SIG-M5 (cell line): ENCODE results near the gene IFFO2.
"Not testable (repeated sequence)": the region's sequence is repeated elsewhere in the genome, so short reads cannot be mapped to it uniquely, and the experiment has no call there.

Source experiments
- DNase-seq: peaks from one replicate; lab custom pipeline; 2025; lab: John Stamatoyannopoulos, UW

The IFFO2 gene

DNA sequence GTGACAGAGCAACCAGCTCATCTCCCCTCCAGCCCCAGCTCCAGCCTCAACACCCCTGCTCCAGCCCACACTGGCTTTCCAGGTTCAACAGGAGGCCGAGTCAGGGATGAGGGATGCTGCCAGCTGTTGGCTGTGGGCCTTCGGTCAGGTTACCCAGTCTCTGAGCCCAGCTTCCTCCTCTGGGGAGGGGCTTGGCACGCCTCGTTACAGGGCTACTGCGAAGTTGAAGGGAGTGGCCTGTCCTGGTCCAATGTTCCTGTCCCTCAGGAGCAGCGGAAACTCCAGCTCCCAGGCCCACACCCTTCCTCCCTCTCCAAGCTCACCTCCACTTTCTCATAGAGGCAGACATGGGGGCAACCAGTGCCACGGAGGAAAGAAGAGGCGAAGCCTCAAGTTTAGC lies 81.9 kb downstream of the IFFO2 start:
- no peak for DNase-seq

DNA sequence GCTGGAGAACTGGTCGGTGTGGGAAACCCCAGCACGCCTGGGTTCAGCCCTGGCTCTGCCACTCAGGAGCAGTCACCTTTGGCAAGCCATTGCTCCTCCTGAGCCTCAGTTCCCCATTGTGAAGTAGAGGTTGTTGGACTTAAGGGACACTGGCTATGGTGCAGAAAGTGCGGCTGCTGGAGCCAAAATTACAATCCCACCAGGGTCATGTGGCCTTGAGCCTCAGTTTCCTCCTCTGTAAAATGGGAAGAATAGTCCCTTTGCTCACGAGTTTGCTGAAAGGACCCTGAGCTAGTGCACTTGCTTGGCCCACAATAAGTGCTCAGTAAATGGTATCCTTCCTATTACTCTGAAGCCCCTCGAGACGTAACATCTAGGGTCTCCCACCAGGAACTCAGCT lies 82.4 kb downstream of the IFFO2 start:
- no peak for DNase-seq

DNA sequence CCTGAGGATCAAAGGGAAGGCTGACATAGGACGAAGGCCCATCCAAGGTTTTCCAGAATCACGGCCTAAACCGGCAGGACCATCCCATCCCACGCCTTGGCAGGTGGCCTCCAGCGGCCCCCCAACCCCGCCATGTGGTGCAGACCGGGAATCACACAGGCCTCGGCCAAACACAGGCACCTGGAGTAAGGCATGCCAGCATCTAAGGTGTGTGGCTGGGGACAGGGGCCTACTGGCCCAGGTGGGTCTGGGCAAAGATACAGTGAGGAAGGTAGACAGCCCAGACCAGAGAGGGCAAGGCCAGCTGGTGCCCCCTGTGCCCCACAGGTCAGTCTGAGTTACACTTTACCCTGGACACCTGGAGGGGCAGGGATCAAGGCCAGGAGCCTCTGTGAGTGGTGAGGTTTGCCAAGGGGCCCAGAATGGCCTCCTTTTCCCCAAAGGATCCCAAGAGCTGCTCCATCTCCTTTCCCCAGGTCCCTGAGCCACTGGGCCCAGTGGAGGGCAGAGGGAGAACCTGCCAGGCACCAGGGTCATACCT lies 84.3 kb downstream of the IFFO2 start:
- DNase-seq, result no peak

DNA sequence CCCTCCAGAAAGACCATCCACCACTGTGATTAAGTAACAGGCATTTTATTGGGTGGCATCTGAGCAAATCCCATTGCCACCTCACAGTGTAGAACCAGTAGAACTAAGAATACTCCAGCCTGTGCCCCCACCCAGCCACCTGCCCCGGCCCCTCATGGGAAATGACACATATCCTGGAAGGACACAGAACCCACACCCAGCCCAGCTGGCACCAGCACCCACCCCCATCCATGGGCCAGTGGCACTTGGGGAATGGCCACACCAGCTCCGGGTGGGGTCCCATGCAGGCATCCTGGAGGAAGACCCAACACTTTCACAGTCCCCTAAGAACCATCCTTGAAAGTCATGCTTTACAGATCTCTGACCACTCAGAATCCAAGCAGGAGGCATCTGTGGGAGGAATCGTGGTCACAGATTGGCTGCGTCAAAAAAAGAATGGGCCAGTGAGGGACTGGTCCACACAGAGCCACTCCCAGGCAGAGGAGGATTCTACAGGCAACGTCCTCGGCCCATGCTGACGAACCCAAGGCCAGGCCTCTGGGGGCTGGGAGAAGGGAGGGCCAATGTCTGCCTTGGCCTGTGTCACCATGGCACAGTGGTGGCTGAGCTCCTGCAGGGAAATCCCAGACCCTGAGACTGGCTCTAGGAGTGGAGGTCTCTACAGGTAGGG lies 84.9 kb downstream of the IFFO2 start:
- no peak for DNase-seq

DNA sequence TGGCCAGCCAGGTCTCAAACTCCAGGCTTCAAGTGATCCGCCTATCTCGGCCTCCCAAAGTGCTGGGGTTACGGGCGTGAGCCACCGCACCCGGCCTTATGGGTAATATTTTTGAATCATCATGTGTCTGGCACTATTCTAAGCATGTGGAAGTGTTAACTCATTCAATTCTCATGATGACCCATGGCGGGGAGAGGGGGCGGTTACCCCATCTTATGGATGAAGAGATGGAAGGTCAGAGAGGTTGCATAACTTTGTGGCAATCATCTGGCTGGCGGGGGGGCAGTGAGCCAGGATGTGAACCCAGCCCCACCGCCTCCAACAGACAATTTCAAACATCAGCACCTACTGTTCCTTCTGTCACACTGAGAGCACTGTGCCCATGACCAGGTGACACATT lies 85.5 kb downstream of the IFFO2 start:
- DNase-seq, result no peak

DNA sequence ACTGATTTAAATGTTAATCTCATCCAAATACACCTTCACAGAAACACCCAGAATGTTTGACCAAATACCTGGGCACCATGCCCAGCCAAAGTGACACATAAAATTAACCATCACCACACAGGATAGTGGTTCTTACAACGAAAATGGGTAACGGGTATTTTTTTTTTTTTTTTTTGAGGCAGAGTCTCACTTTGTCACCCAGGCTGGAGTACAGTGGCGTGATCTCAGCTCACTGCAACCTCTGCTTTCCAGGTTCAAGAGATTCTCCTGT lies 85.9 kb downstream of the IFFO2 start:
- not testable (repeated sequence) for DNase-seq

DNA sequence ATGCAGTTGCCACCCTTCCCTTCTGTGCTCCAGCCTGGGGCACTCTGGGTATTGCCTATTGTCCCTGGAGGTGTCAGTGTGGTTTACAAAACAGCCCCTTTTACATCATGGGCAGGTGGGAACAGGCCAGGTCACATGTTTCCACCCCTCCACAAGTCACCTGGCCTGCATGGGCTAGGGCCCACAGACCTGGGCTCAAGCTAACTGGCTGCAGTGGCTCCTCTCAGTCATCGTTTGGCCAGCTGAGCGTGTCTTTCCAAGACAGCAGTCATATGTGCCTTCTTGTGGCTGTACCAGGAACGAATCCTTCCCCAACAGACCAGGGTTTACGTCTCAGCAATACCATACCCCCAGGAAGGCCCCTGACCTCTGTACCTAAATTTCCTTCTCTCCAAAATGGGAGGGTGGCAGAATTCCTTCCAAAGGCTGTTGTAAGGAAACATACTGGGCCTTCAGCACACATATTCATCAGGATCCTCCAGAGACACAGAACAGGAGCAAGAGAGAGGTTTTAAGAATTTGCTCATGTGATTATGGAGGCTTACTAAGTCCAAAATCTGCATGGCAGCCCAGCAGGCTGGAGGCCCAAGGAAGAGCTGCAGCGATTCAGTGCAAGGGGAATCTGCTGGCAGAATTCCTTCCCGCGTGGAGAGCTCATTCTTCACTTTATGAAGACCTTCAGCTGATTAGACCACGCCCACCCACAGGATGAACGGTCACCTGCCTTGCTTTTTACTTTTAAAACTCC lies 86.5 kb downstream of the IFFO2 start:
- DNase-seq, result no peak

DNA sequence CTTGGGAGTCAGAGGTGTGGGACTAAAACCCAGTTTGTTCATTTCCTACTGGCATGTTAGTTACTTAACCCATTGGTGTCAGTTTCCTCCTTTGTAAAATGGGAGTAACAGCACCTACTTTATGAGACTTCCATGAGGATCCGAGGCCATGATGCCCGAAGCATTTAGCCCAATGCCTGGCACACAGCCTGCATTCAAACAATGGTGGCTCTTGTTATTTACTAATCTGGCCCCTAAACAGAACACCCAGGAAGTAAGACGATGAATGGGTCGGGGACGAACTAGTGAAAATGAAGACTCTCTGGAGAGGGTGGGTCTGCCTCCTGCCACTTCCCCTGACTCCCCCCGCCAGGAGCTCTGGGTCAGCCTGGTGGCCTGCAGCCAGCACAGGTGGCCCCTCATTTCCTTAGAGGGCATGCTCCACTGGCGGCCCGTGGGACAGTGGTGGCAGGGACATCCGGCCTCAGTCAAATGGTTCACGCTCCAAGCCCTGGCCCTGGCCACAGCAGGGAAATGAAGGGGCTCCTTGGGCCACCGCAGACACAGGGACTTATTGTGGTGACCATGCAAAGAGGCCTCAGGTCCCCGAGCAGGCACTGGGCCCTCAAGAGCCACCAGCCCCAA lies 87.6 kb downstream of the IFFO2 start:
- DNase-seq, result no peak

DNA sequence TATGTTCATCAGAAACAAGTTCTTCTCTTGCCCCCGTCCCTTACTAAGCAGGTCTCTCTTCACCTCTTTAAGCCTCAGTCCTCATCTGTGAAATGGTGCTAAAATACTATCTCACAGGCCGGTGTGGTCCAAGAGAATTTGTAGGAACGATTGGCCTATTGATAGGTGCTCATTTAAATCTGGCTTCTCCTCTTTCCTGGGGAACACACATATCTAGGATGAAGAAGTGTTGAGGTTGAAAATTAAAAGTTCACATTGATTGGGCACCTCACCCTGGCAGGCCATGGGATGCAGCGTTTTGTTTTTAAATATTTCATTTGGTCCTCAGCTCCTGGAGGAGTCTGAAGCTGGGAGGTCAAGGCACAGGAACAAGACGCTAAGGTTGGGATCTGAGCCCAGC lies 88.1 kb downstream of the IFFO2 start:
- DNase-seq, result no peak

DNA sequence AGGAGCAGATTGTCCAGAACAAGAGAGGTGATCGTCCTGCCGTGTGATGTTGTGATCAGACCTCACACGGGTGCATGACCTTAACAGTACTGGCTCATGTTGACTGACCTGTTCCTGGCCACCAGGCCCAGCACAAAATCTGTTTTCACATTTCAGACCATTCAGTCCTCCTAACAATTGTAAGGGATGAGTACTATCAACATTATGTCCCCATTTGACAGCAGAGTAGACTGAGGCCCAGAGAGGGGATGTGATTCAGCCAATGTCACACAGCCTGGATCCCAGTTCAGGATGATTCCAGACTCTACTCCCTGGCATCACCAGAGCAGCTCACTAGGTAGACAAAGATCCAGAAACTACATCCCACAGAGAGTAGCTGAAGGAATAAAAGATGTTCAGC lies 89.6 kb downstream of the IFFO2 start:
- no peak for DNase-seq

DNA sequence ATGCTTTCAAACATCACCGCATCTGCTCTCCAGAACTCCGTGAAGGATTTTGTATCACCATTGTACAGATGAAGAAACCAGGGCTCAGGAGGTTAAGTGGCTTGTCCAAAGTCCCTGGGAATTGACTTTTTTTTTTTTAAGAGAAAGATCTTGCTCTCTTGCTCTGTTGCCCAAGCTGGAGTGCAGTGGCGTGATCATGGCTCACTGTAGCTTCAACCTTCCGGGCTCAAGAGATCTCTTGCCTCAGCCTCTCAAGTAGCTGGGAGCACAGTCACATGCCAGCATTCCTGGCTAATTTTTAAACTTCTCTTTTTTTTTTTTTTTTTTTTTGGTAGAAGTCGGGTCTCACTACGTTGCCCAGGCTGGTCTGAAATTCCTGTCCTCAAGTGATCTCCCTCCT lies 90.2 kb downstream of the IFFO2 start:
- no peak for DNase-seq

DNA sequence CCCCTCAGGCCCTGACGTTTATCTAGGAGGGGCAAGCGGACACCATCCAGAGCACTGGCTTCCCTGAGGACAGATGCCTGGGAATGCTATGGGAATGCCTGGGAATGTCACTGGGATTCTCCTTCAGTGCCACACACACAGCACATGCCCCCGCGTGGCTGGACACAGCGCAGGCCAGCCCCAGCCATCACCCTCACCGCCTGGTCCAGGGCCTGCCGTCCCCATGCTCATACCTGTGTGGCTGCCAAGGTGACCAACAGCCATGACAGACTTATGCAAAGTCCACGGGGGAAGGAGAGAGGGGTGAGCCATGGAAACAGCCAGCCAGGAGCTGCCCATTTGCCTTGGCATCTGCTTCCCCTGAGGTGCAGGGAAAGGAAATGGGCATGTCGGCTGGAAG lies 91.3 kb downstream of the IFFO2 start:
- no peak for DNase-seq

DNA sequence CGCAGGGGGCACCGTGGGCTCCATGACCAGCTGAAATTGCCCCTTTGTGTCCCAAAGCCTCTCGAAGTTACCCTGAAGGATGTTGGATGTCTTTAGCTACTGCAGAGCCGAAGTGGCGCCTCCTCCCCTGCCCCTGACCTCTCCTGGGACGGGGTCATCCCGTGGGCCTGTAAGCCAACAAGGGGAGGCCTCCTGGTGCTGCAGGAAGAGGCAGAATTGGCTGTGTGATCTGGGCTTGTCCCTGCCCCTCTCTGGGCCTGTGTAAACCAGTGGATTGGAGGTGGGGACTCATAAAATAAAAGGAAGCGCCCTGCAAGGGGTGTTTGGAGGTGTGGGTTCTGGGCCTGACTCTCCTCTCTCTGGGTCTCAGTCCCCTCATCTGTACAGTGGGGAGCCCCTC lies 94.9 kb downstream of the IFFO2 start:
- no peak for DNase-seq

DNA sequence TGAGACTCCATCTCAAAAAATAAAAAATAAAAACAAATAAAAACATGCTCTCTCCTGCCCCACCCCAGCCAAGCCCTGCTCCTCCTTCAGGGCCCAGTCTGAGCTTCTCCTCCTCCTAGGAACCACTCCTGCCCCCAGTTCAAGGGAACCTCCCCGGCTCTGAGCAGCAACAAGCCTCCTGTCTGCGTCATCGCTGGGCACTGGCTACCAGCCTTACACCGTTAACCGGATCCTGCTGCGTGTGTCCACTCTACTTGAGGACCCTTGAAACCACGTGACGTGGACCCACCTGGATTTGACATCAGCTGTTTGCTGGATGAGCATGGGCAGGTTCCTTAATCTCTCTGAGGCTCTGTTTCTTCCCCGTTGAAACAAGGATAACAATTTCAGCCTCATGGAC lies 95.4 kb downstream of the IFFO2 start:
- DNase-seq, result no peak

DNA sequence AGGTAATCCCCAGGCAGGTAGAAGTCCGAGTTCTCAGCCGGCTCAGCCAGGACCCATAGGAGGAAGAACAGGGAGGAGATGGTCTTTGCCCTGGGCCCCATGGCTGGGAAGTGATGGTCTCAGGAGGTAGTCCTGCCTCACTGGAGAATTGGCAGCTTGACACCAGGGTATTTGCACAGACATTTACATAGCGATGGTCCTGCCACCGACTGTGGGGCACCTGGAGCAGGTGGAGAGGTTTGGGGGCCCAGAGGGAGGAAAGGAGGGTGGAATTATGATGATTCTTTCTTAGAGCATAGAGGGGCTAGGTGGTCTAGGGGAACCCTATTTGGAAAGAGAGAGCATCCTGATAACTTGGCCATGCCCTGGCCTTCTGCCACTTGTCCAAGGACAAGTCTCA lies 96.9 kb downstream of the IFFO2 start, which contains the start of gene TAS1R2:
Gene TAS1R2, minus strand, starts transcription at position 101 of the 400 bp plus-strand sequence. Its CDS starts 0 bp downstream, at position 101.
- no peak for DNase-seq

DNA sequence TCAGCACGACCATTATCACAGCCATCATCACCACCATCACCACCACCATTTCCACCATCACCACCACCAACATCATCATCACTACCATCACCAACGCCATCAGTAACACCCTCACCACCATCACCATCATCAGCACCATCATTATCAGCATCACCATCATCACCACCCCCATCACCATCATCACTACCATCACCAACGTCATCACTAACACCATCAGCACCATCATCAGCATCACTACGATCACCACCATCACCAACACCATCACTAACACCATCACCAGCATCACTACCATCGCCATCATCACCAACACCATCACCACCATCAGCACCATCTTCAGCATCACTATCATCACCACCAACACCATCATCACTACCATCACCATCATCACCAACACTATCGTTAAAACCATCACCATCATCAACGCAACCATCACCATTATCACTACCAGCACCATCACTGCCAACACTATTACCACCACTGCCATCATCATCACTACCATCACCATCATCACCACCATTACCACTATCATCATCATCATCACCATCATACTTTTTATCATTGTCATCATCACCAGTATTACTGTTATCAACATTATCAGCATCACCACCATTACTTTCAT lies 98.3 kb downstream of the IFFO2 start:
- no peak for DNase-seq

DNA sequence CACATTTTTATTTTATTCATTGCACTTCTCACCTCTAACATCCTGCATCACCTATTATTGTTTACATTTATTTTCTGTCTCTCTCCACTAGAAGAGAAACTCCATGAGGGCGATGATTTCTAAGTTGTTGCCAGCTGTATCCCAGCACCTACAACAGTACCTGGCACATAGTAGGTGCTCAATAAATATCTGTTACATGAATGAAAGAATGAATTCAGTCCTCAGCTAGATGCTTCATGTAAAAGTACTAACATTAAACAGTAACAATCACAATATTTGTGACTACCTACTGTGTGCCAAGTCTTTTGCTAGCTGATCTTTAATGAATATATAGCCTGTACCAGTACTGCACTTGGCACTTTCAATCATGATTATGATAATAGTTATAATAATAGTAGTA lies 100.0 kb downstream of the IFFO2 start:
- DNase-seq, result no peak

DNA sequence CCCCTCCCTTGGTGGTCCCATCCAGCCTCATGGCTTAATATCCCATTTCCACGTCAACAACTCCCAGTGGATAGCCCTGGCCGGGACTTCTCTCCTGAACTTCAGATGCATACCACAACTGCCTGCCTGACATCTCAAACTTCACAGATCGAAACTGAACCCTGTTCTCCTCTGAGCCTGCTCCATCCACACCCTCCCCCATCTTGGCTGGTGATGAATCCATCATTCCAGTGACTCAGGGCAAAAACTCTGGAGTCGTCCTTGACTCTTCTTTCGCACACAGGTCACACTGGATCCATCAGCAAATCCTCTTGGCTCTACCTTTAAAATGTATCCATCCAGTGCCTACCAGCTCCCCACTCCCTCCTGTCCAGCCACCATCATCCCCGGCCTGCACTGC lies 100.9 kb downstream of the IFFO2 start:
- DNase-seq, result no peak

DNA sequence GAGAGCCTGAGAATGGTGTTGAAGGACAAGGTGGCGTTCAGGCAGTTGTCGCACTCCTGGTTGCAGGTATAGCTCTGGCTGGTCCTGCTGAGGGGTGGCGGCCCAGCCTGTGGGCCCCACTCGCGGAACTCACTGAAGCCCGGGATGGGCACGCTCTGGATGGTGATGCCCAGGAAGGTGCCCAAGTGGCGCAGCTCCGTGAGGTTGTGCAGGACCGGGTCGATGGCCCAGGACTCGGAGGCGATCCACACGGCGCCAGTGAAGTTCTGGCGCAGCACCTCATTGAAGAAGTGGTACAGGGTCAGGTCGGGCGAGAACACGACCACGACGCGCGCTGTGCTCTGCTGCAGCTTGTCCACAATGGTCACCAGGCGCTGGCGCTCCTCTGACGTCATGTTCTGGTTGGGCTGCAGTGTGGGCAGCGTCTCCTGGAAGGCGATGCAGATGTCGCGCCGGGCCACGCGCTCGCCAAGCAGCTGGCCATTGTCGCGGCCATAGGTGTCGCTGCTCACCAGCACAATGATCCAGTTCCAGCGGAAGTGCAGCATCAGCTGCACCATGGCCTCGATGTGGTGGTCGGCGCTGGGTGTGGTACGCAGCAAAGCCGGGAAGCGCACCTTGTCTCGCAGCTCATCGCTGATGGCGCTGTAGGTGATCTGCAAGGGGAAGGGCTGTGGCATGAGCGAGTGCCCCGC lies 102.0 kb downstream of the IFFO2 start:
- no peak for DNase-seq
